Eye (tissue), 1 donor: ENCODE data around the gene FOXL1.

Source experiments
- DNase-seq: peaks from one replicate; pipeline ENCODE4 v3.0.0-alpha.2; 2015

Gene FOXL1

GRCh38 chr16:86578061-86578599, at the start of gene FOXL1:
FOXL1 (plus strand) TSS chr16:86578549; CDS start chr16:86578724, 175 bp downstream.
- peak; percentile 65 for DNase-seq

GRCh38 chr16:86529160-86529559, 49.2 kb upstream of the FOXL1 start:
- no peak for DNase-seq

- no peak for DNase-seq
These were observed 47.8 kb upstream of the FOXL1 start for GRCh38 chr16:86530251-86531190.

- DNase-seq = peak; percentile 30
These were observed 47.2 kb upstream of the FOXL1 start for GRCh38 chr16:86531191-86531545.

DNA sequence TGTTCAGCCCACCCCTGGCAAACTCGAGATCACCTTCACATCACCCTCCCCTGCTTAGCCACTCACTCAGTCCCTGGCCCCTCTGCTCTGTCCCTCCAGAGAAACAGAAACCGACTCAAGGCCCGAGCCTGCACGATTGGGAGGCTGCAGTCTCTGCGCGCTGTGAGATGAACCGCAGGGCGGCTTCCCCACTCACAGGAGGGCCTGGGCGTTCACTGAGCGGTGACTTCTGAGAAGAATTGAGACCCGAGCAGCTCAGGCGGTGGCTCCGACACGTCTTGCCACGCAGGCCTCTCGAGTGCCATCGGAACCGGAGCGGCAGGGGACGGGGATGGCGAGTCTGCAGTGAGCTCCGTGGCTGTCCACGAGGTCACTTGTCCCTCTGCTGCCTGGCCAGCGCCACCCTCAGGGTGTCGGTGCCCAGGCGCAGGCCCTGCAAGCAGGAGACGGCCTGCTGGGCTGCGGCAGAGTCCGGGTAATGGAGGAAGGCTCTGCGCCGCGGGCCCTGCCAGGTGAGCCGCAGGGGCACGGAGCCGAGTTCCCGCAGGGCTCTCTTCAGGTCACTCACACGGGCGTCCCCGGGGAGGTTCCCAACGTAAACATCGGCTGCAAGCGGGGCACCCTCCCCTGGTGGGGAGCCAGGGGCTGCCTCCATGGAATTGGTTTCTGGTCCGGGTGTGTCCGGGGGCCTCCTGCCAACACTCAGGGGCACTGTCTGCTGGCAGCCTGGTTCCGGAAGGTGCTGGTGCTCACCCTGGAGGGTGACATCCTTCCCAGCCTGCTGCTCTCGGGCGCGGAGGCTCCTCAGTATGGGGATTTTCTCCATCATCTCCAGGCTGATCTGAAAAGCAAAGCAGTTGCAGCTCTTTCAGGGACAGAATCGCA, 46.5 kb upstream of the FOXL1 start:
- no peak for DNase-seq

DNA sequence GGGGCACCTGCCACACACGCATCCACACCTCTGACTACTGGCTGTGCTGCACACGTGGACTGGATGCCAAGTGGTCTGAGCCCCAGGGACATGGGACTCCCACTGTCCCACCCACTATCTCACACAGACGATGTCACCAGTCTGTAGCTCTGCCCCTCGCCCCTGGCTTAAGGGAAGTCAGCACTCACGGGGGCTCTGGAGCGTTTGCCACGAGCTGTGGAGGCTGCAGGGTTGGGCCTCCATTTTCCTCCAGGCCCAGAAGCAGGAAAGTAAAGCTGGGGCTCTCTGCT, 45.9 kb upstream of the FOXL1 start:
- DNase-seq = no peak

DNA sequence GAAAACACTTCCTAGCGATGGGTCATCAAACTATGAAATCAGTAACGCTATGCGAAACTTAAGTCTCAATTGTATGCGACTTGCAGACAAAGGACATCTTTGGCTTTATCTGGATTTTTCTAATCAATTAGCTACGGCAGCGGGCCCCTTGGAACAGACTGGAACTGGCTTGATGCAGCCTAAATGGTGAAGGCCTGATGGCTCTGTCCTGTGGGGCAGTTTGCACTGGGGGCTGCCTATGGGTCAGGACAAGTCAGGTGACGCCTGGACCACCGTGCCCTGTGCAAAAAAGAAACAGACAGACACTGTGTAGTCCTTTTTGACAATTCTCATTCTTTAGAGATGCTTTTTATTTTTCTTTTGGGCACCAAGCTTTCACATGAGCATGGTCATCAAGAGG, 45.3 kb upstream of the FOXL1 start:
- DNase-seq = no peak

DNA sequence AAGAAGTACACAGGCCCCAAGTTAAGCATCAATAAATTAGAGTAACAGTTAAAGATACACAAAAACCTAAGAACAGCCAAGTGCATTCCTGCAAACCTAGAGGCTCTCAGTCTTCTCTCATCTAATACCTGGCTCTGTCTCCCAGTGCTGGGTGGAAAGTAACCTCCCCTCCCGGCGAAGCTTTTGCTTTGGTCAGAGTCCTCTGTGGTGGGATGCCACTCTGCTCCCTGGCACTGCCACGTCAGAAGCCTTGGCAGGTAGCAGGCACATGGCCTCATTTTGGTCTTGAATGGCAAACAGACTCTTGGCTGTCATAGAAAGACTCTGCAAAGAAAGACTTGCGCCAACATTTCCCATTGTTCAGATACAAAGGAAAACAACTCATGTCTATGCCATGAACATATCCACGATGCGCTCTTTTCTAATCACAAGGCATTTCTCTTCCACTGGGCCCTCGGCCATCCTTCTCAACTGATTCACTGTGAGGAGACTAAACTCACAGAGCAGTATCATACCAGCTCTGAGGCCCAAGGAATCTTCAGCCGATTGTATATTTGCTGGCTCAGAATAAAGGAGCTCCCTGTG, 44.5 kb upstream of the FOXL1 start:
- DNase-seq = no peak

GRCh38 chr16:86534779-86535615, 43.4 kb upstream of the FOXL1 start:
- no peak for DNase-seq

DNA sequence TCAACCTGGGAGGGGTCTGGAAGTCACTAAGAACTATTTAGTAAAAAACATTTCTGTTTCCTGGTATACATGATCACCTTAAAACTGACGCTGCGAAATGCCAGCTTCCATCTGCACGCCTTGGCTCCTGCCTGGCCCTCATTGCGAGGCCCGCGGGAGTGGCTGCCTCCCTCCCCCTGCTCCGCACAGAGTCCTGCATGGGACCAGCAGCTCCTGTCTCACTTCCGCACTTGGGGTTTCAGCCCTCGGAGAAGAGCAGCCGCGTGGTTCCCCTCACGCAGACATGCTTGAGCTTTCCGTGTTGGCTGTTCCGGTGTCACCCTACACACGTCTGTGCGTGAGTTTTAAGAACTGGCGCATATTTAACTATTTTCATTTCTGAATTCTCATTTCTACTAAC, 41.7 kb upstream of the FOXL1 start:
- DNase-seq = no peak

GRCh38 chr16:86537486-86537885, 40.9 kb upstream of the FOXL1 start:
- no peak for DNase-seq

GRCh38 chr16:86538196-86538780, 40.1 kb upstream of the FOXL1 start:
- DNase-seq = no peak

GRCh38 chr16:86540894-86541293, 37.5 kb upstream of the FOXL1 start:
- no peak for DNase-seq

- no peak for DNase-seq
These were observed 36.8 kb upstream of the FOXL1 start for GRCh38 chr16:86541560-86541959.

- DNase-seq = peak; percentile 57
These were observed 35.3 kb upstream of the FOXL1 start for GRCh38 chr16:86542756-86543750.

- no peak for DNase-seq
These were observed 32.9 kb upstream of the FOXL1 start for GRCh38 chr16:86545481-86545880.

GRCh38 chr16:86545954-86546637, 32.3 kb upstream of the FOXL1 start:
- no peak for DNase-seq

DNA sequence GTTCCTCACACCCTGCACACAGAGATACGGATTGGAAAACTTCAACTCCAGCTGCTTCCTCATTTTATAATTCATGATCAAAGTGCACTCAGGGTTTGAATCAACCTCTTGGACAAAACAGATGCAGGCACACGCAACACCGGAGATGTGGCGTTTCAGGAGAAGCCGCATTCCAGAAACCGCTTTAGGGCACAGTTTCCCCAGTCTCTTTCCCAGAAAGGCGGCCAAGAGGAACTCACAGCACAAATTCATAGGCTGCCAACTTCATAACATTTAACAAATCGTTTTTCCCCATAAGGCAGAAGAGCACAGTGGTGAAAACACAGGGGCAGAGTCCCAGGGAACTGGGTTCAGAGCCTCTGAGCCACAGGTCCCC, 31.7 kb upstream of the FOXL1 start:
- no peak for DNase-seq

DNA sequence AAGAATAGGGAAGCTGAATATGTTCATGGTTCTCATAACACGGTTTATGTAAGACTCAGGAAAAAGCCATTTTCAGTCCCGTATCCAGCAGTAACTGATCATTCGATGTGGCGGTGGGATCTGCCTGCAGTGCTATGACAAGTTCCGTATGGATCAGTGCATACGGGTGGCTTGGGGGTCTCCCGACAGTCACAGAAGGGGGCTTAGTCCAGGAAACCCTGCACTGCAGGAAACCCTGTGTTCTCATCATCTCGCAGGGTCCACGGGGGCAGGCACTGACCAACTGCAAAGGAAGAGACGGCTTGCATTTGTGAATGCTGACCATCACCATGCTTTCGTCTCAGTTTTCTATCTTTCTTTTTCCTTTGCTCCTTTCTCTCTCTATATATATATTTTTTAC, 31.1 kb upstream of the FOXL1 start:
- no peak for DNase-seq
